HCT116 (cell line): Measurements from ENCODE around the gene NEK3. TPM values are rescaled to one million over a fixed set of nuclear protein-coding genes. Genes with fewer than 3 reads are reported as not detected.

ENCODE experiments used
- ATAC-seq: fragments of 200-7000 bp; cut with Tn5 transposase; 2 replicates; pipeline ENCODE4 v1.9.1; 2020; ENCODE audit warnings: mild to moderate bottlenecking, moderate library complexity
- BruUV-seq: library from RNA; stranded (reverse); fragments of 400-500 nt; replicated peaks from 2 replicates; lab custom pipeline; 2021; lab: Mats Ljungman, UMichigan
- CTCF ChIA-PET: fragments of 300-600 bp; sonication (Branson Sonifier 250); formaldehyde crosslinking; loops from one replicate; lab custom pipeline; 2021; ENCODE audit warnings: antibody characterized with exemption; lab: Charles Lee
- POLR2A ChIA-PET: fragments of 300-600, 350-600 bp; sonication (Branson Sonifier 250); formaldehyde crosslinking; loops from one replicate; lab custom pipeline; 2021; ENCODE audit warnings: antibody characterized with exemption; lab: Charles Lee
- RAD21 ChIA-PET, 2 experiments: fragments of 300-600 bp; sonication (Branson Sonifier 250); formaldehyde crosslinking; loops; one replicate each; lab custom pipeline; 2023; ENCODE audit warnings: low total read pairs in 2 of 2; ENCODE audit not compliant: uncharacterized antibody in 2 of 2, unreplicated experiment in 2 of 2, low non-redundant PET in 1 of 2; lab: Charles Lee
- DNase-seq: peaks from one replicate; pipeline ENCODE4 v3.0.0-alpha.2; 2010; ENCODE audit warnings: low read depth, low spot score
- H2AFZ ChIP-seq: fragments of 200-600 bp; shearing (Covaris generic), sonication (generic); 2 replicates; pipeline ENCODE4 v1.6.1; 2017; ENCODE audit warnings: low read depth, mixed run types, mixed read lengths, antibody characterized with exemption, low read length; ENCODE audit not compliant: poor library complexity, severe bottlenecking
- H3K27ac ChIP-seq: 2 replicates; pipeline ENCODE4 v1.5.1; 2012; ENCODE audit warnings: low read depth, low read length
- H3K27me3 ChIP-seq: fragments of 200-600 bp; sonication (generic); 2 replicates; pipeline ENCODE4 v1.6.1; 2016; ENCODE audit warnings: mixed run types, low read length, mixed read lengths; ENCODE audit not compliant: insufficient read depth
- H3K36me3 ChIP-seq, 2 experiments: fragments of 200-500 bp in 1 of 2; fragments of 200-600 bp in 1 of 2; sonication (Bioruptor generic) in 1 of 2; sonication (generic) in 1 of 2; 2 replicates each; pipeline versions ENCODE4 v1.5.1 to v1.6.1; 2014 to 2016; ENCODE audit warnings: low read length in 2 of 2, inconsistent platforms in 1 of 2, mixed read lengths in 1 of 2, mixed run types in 1 of 2; ENCODE audit not compliant: insufficient read depth in 2 of 2, control insufficient read depth in 1 of 2
- H3K4me1 ChIP-seq, 2 experiments: fragments of 200-600 bp in 1 of 2; sonication (generic) in 1 of 2; 2 replicates each; pipeline versions ENCODE4 v1.5.1 to v1.6.1; 2012 to 2017; ENCODE audit warnings: low read length in 2 of 2, inconsistent platforms in 1 of 2, mild to moderate bottlenecking in 1 of 2, mixed read lengths in 1 of 2, mixed run types in 1 of 2, moderate library complexity in 1 of 2; ENCODE audit not compliant: insufficient read depth in 2 of 2, control insufficient read depth in 1 of 2
- H3K4me2 ChIP-seq: fragments of 200-600 bp; sonication (generic); 2 replicates; pipeline ENCODE4 v1.6.1; 2017; ENCODE audit warnings: mixed run types, low read length, mixed read lengths
- H3K4me3 ChIP-seq, 2 experiments: fragments of 200-600 bp in 1 of 2; sonication (generic) in 1 of 2; replicated peaks in 1 of 2; 2 replicates each; pipeline ENCODE4 v1.5.1; 2011 to 2016; ENCODE audit warnings: low read length in 2 of 2, control low read depth in 1 of 2, low read depth in 1 of 2, mild to moderate bottlenecking in 1 of 2, mixed read lengths in 1 of 2, mixed run types in 1 of 2
- H3K79me2 ChIP-seq: fragments of 200-600 bp; sonication (generic); 2 replicates; pipeline ENCODE4 v1.6.1; 2017; ENCODE audit warnings: mild to moderate bottlenecking, mixed run types, low read length, moderate library complexity, mixed read lengths; ENCODE audit not compliant: insufficient read depth
- H3K9ac ChIP-seq: fragments of 200-600 bp; sonication (generic); 2 replicates; pipeline ENCODE4 v1.6.1; 2016; ENCODE audit warnings: low read length, mixed read lengths
- H3K9me2 ChIP-seq: fragments of 200-600 bp; sonication (generic), shearing (Covaris generic); 2 replicates; pipeline ENCODE4 v1.6.1; 2017; ENCODE audit warnings: mixed run types, mild to moderate bottlenecking, moderate library complexity; ENCODE audit not compliant: insufficient read depth
- H3K9me3 ChIP-seq, 2 experiments: fragments of 200-500 bp in 1 of 2; fragments of 200-600 bp in 1 of 2; sonication (Bioruptor generic) in 1 of 2; sonication (generic) in 1 of 2; 2 replicates each; pipeline ENCODE4 v1.6.1; 2014 to 2017; ENCODE audit warnings: low read length in 2 of 2, mixed read lengths in 2 of 2, inconsistent platforms in 1 of 2, low read depth in 1 of 2, mild to moderate bottlenecking in 1 of 2, mixed run types in 1 of 2, moderate library complexity in 1 of 2; ENCODE audit not compliant: control insufficient read depth in 1 of 2, insufficient read depth in 1 of 2
- H4K20me1 ChIP-seq: fragments of 200-600 bp; sonication (generic), shearing (Covaris generic); 2 replicates; pipeline ENCODE4 v1.6.1; 2017; ENCODE audit warnings: mixed run types, mild to moderate bottlenecking, moderate library complexity; ENCODE audit not compliant: insufficient read depth
- EZH2 ChIP-seq: fragments of 200-600 bp; sonication (generic); IDR thresholded peaks from 2 replicates; pipeline ENCODE4 v1.6.1; 2017; ENCODE audit warnings: antibody characterized with exemption, mixed run types
- FOSL1 ChIP-seq: IDR thresholded peaks from 2 replicates; pipeline ENCODE4 v1.6.1; 2012; ENCODE audit warnings: low read depth
- JUND ChIP-seq: IDR thresholded peaks from 2 replicates; pipeline ENCODE4 v1.6.1; 2012
- MAX ChIP-seq: IDR thresholded peaks from 2 replicates; pipeline ENCODE4 v1.6.1; 2012
- POLR2AphosphoS5 ChIP-seq: IDR thresholded peaks from 2 replicates; pipeline ENCODE4 v1.6.1; 2011; ENCODE audit warnings: mild to moderate bottlenecking, low read depth, low read length, moderate library complexity
- SIN3A ChIP-seq: IDR thresholded peaks from 2 replicates; pipeline ENCODE4 v1.6.1; 2012; ENCODE audit warnings: low read depth
- SP1 ChIP-seq: IDR thresholded peaks from 2 replicates; pipeline ENCODE4 v1.6.1; 2012; ENCODE audit warnings: low read depth
- SRF ChIP-seq: IDR thresholded peaks from 2 replicates; pipeline ENCODE4 v1.6.1; 2012; ENCODE audit warnings: low read depth
- YY1 ChIP-seq: IDR thresholded peaks from 2 replicates; pipeline ENCODE4 v1.6.1; 2011; ENCODE audit warnings: low read length, low read depth, moderate library complexity, mild to moderate bottlenecking; ENCODE audit not compliant: insufficient replicate concordance; ENCODE audit errors: extremely low read depth
- ZBTB33 ChIP-seq: IDR thresholded peaks from 2 replicates; pipeline ENCODE4 v1.6.1; 2011; ENCODE audit warnings: mild to moderate bottlenecking, low read length, moderate library complexity; ENCODE audit not compliant: insufficient replicate concordance; ENCODE audit errors: extremely low read depth
- intact Hi-C: fragments of 100-400 bp; cut with micrococcal nuclease; formaldehyde crosslinking; loops from 2 replicates; pipeline ENCODE4 v1.10.0; 2022
- total RNA-seq: library from RNA; stranded (reverse); gene quantifications from one replicate; pipeline ENCODE4 v1.2.1, GENCODE V29; 2021; ENCODE audit not compliant: unreplicated experiment
- TF ChIP-seq, protein P1 (sequence below), 3 experiments: fragments of 200-600 bp in 1 of 3; sonication (generic) in 1 of 3; IDR thresholded peaks in 2 of 3; conservative IDR thresholded peaks in 1 of 3; 2 replicates each; pipeline ENCODE4 v1.5.1; 2012 to 2017; ENCODE audit warnings: low read depth in 2 of 3, low read length in 2 of 3, antibody characterized with exemption in 1 of 3, borderline replicate concordance in 1 of 3, control low read depth in 1 of 3, mild to moderate bottlenecking in 1 of 3, mixed read lengths in 1 of 3, mixed run types in 1 of 3, moderate library complexity in 1 of 3; ENCODE audit not compliant: insufficient read depth in 1 of 3
- TF ChIP-seq, protein P2 (sequence below): IDR thresholded peaks from 2 replicates; pipeline ENCODE4 v1.6.1; 2012; ENCODE audit warnings: low read depth
- TF ChIP-seq, protein P3 (sequence below): IDR thresholded peaks from 2 replicates; pipeline ENCODE4 v1.6.1; 2012

The NEK3 gene
- total RNA-seq, 1 experiment from 2014 or later: 15.7 TPM

DNA sequence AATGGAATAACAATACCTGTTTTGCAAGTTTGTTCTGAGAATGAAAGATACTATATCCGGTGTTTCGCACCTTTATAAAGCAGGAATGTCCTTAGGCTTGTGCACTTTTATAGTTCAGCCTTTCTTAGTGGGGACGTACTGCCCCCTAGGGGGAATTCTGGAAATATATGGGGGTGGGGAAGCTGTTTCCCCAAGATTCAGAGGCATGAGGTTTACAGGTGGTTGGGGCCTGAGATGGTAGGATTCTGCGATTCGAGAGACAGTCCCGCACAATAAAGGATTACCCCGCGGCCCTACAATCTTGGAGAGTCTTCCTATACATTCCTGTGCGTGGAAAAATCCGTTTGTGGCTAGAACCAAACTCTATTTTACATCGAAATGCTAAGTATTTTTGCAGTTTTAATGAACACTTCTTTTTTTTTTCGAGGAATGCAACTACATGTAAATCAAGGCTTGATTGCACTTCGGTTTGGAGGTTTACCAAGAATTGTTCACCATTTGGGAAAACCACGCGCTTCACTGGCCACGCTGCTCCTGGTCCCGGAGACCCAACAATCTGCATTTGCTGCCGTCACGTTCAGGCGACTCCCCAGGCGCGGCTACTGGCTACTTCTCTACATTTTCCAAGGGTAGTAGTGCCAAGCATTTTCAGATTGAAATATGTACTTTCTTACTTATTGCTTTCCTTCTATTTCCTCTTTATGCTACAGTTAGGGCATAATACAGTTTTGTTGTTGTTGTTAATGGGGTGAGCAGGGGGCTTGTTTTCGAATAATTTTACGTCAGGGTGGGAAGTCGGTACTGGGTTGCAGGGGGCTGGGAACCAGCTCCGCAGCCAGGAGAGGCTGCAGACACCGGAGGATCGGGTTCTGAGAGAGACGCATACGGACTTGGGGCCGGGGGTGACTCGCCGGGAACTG, 31.4 kb downstream of the NEK3 start (continued):
- TF ChIP-seq, protein P1, sequence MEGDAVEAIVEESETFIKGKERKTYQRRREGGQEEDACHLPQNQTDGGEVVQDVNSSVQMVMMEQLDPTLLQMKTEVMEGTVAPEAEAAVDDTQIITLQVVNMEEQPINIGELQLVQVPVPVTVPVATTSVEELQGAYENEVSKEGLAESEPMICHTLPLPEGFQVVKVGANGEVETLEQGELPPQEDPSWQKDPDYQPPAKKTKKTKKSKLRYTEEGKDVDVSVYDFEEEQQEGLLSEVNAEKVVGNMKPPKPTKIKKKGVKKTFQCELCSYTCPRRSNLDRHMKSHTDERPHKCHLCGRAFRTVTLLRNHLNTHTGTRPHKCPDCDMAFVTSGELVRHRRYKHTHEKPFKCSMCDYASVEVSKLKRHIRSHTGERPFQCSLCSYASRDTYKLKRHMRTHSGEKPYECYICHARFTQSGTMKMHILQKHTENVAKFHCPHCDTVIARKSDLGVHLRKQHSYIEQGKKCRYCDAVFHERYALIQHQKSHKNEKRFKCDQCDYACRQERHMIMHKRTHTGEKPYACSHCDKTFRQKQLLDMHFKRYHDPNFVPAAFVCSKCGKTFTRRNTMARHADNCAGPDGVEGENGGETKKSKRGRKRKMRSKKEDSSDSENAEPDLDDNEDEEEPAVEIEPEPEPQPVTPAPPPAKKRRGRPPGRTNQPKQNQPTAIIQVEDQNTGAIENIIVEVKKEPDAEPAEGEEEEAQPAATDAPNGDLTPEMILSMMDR (IDR thresholded peaks at IDR 0.05 in 2 of 3, conservative IDR thresholded peaks at IDR 0.05 in 1 of 3; ENCODE audit: borderline replicate concordance in 1 of 3, insufficient read depth in 1 of 3, low read depth in 2 of 3, low read length in 2 of 3): peak; percentile 72 to 89 (median 85)
- no peak for TF ChIP-seq SRF
- no peak for TF ChIP-seq JUND

DNA sequence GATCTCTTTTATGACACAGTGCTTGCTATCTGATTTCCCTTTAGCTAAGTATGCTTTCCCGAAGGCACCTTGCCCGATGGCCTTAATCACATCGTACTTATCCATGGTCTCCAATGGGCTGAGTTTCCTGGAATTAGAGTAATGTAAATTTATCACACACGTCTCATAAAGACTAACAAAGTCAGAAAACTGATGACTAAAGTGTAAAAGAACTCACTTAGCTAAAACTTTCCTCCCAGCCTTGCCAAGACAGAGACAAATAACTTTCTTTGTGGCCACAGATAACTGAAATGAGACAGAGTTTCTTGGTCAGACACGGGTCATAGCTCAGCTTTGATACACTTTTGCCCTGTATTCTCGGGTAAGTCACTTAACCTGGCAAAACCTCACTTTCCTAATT, 32.0 kb downstream of the NEK3 start:
- Histone ChIP-seq H3K4me1 (peaks cover 10 to 20% of the 10 kb centered on the region in 2 experiments; a peak in 3 of 4 replicates), H3K4me3 (no peak overlapping the region), H3K27me3 (no peaks in the 10 kb centered on the region), H2AFZ (no peak overlapping the region), H3K79me2 (no peaks in the 10 kb centered on the region), H3K9ac (no peak overlapping the region), H3K9me2 (no peaks in the 10 kb centered on the region), H3K36me3 (no peaks in the 10 kb centered on the region), H3K4me2 (peak overlapping the region; percentile 100), H3K27ac (no peak overlapping the region), H3K9me3 (no peaks in the 10 kb centered on the region), H4K20me1 (no peaks in the 10 kb centered on the region)
- POLR2A ChIA-PET: interaction anchor here (1.0 kb wide), 1 partner anchor 115 kb away, joined by 3 read pairs; the partner anchor contains the start of gene ALG11
- intact Hi-C loops: loop anchor here (1.0 to 5.0 kb wide), 6 partner anchors 73 to 312 kb away; partner anchors contain the start of gene TMEM272
- CTCF ChIA-PET: interaction anchor here (0.8 to 3.1 kb wide), 18 partner anchors 32 to 1002 kb away, joined by 3 to 32 read pairs (median 4); partner anchors contain the start of genes NEK3, TMEM272 and VPS36
- no TSS peak for BruUV-seq
- ATAC-seq (peak; percentile 13), DNase-seq (no peak)
- TF ChIP-seq, protein P2, sequence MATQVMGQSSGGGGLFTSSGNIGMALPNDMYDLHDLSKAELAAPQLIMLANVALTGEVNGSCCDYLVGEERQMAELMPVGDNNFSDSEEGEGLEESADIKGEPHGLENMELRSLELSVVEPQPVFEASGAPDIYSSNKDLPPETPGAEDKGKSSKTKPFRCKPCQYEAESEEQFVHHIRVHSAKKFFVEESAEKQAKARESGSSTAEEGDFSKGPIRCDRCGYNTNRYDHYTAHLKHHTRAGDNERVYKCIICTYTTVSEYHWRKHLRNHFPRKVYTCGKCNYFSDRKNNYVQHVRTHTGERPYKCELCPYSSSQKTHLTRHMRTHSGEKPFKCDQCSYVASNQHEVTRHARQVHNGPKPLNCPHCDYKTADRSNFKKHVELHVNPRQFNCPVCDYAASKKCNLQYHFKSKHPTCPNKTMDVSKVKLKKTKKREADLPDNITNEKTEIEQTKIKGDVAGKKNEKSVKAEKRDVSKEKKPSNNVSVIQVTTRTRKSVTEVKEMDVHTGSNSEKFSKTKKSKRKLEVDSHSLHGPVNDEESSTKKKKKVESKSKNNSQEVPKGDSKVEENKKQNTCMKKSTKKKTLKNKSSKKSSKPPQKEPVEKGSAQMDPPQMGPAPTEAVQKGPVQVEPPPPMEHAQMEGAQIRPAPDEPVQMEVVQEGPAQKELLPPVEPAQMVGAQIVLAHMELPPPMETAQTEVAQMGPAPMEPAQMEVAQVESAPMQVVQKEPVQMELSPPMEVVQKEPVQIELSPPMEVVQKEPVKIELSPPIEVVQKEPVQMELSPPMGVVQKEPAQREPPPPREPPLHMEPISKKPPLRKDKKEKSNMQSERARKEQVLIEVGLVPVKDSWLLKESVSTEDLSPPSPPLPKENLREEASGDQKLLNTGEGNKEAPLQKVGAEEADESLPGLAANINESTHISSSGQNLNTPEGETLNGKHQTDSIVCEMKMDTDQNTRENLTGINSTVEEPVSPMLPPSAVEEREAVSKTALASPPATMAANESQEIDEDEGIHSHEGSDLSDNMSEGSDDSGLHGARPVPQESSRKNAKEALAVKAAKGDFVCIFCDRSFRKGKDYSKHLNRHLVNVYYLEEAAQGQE: no peak
- TF ChIP-seq MAX (no peak), ZBTB33 (no peak), SIN3A (no peak), JUND (no peak), EZH2 (no peak), SP1 (no peak), SRF (no peak), POLR2AphosphoS5 (no peak), FOSL1 (no peak), YY1 (no peak)
- TF ChIP-seq, protein P3, sequence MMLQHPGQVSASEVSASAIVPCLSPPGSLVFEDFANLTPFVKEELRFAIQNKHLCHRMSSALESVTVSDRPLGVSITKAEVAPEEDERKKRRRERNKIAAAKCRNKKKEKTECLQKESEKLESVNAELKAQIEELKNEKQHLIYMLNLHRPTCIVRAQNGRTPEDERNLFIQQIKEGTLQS: no peak
- RAD21 ChIA-PET: interaction anchor here (0.8 to 1.7 kb wide), 6 partner anchors 129 to 330 kb away, joined by 3 to 7 read pairs (median 4); no protein-coding TSS in a partner anchor
